K562 (cell line): ENCODE data around the gene GALNT9. TPM values are rescaled to one million over a fixed set of nuclear protein-coding genes. Genes with fewer than 3 reads are reported as not detected.

ENCODE experiments used
- ATAC-seq: fragments of 200-7000 bp; cut with Tn5 transposase; 3 replicates; pipeline ENCODE4 v1.9.1; 2020; ENCODE audit warnings: moderate library complexity
- BruUV-seq: library from RNA; stranded (reverse); fragments of 400-500 nt; replicated peaks from 2 replicates; lab custom pipeline; 2021; lab: Mats Ljungman, UMichigan
- CTCF ChIA-PET: fragments of 300-600 bp; formaldehyde crosslinking; extraction: SDS; loops from one replicate; lab custom pipeline; 2021; ENCODE audit warnings: low intra/inter-chr PET ratio; lab: Yijun Ruan, JAX
- POLR2A ChIA-PET: fragments of 300-600, 350-650 bp; sonication (Branson Sonifier 250); formaldehyde crosslinking; extraction: SDS; loops from one replicate; lab custom pipeline; 2021; ENCODE audit warnings: antibody characterized with exemption, inconsistent platforms; lab: Yijun Ruan, JAX
- DNase-seq, 4 experiments: peaks; one replicate each; pipeline versions ENCODE4 v3.0.0 to v3.0.0-alpha.2; 2011 to 2018; ENCODE audit warnings: low spot score in 3 of 4, mixed read lengths in 3 of 4; ENCODE audit errors: extremely low read depth in 1 of 4
- FAIRE-seq: peaks from 2 replicates; lab custom pipeline; 2011; peaks lifted over from hg19 to GRCh38; lab: Jason Lieb, UNC
- H2AFZ ChIP-seq: 2 replicates; pipeline ENCODE4 v1.6.0; 2011; ENCODE audit warnings: low read depth, low read length, control low read depth, inconsistent platforms
- H3K27ac ChIP-seq: fragments of 200-600 bp; 3 replicates; pipeline ENCODE4 v1.8.0; 2011; ENCODE audit warnings: low read depth, mild to moderate bottlenecking, control low read depth, inconsistent platforms, low read length, moderate library complexity, mixed read lengths; ENCODE audit errors: extremely low read depth
- H3K27me3 ChIP-seq, 2 experiments: fragments of 300-600 bp in 1 of 2; 2 replicates in 1 of 2; 3 replicates in 1 of 2; pipeline versions ENCODE4 v1.6.0 to v1.8.0; 2011; ENCODE audit warnings: inconsistent platforms in 2 of 2, low read length in 2 of 2, mild to moderate bottlenecking in 1 of 2, mixed read lengths in 1 of 2, moderate library complexity in 1 of 2; ENCODE audit not compliant: control insufficient read depth in 2 of 2, insufficient read depth in 2 of 2
- H3K36me3 ChIP-seq: fragments of 300-600 bp; 3 replicates; pipeline ENCODE4 v1.8.0; 2011; ENCODE audit warnings: mild to moderate bottlenecking, low read length, inconsistent platforms; ENCODE audit not compliant: control insufficient read depth, insufficient read depth
- H3K4me1 ChIP-seq, 2 experiments: fragments of 200-600 bp in 1 of 2; replicated peaks in 1 of 2; 2 replicates in 1 of 2; 3 replicates in 1 of 2; pipeline versions ENCODE4 v1.5.1 to v1.8.0; 2011; ENCODE audit warnings: inconsistent platforms in 2 of 2, low read length in 2 of 2, mild to moderate bottlenecking in 1 of 2, mixed read lengths in 1 of 2, moderate library complexity in 1 of 2; ENCODE audit not compliant: control insufficient read depth in 2 of 2, insufficient read depth in 2 of 2
- H3K4me2 ChIP-seq: 2 replicates; pipeline ENCODE4 v1.6.1; 2011; ENCODE audit warnings: low read length, control low read depth, inconsistent platforms, mixed read lengths; ENCODE audit not compliant: insufficient read depth
- H3K4me3 ChIP-seq: fragments of 200-600 bp; sonication (generic), shearing (Covaris generic); 2 replicates; pipeline ENCODE4 v1.5.1; 2016; ENCODE audit warnings: control low read depth, inconsistent platforms
- H3K79me2 ChIP-seq: fragments of 200-600 bp; 3 replicates; pipeline ENCODE4 v1.8.0; 2011; ENCODE audit warnings: low read length, inconsistent platforms; ENCODE audit not compliant: control insufficient read depth, insufficient read depth
- H3K9ac ChIP-seq, 2 experiments: 2 replicates each; pipeline versions ENCODE4 v1.6.0 to v1.6.1; 2011; ENCODE audit warnings: low read depth in 2 of 2, low read length in 2 of 2, control low read depth in 1 of 2, inconsistent platforms in 1 of 2, mild to moderate bottlenecking in 1 of 2, mixed read lengths in 1 of 2; ENCODE audit not compliant: insufficient read depth in 1 of 2
- H3K9me1 ChIP-seq: one replicate; pipeline ENCODE4 v1.6.0; 2011; ENCODE audit warnings: inconsistent platforms, mild to moderate bottlenecking, low read length, moderate library complexity; ENCODE audit not compliant: control insufficient read depth, insufficient read depth
- H3K9me3 ChIP-seq: replicated peaks from 2 replicates; pipeline ENCODE4 v1.5.1; 2011; ENCODE audit warnings: low read depth, low read length, inconsistent platforms; ENCODE audit not compliant: control insufficient read depth, insufficient read depth
- H4K20me1 ChIP-seq: replicated peaks from 2 replicates; pipeline ENCODE4 v1.6.1; 2011; ENCODE audit warnings: low read length, inconsistent platforms, mixed read lengths; ENCODE audit not compliant: control insufficient read depth, insufficient read depth
- IRF2 ChIP-seq: sonication (generic); formaldehyde crosslinking; IDR thresholded peaks from 2 replicates; pipeline ENCODE4 v1.8.1; 2022; ENCODE audit warnings: mild to moderate bottlenecking, missing genetic modification reagents
- MEIS2 ChIP-seq: fragments of 450-650 bp; IDR thresholded peaks from 2 replicates; pipeline ENCODE4 v1.6.1; 2014; ENCODE audit warnings: mild to moderate bottlenecking; ENCODE audit not compliant: partially characterized antibody
- RBM39 ChIP-seq: fragments of 200-400 bp; formaldehyde crosslinking; optimal IDR thresholded peaks from 2 replicates; pipeline ENCODE3; 2018; ENCODE audit warnings: low read depth, low read length
- SIN3B ChIP-seq: fragments of 450-650 bp; IDR thresholded peaks from 2 replicates; pipeline ENCODE4 v1.6.1; 2017; ENCODE audit warnings: low read depth, mild to moderate bottlenecking, moderate library complexity
- SMARCA4 ChIP-seq: fragments of 450-650 bp; IDR thresholded peaks from 2 replicates; pipeline ENCODE4 v1.6.1; 2016
- TSC22D4 ChIP-seq: fragments of 450-650 bp; IDR thresholded peaks from 2 replicates; pipeline ENCODE4 v1.6.1; 2016; ENCODE audit warnings: missing genetic modification characterization, missing biosample characterization, control low read depth
- WGBS: fragments of 100-300 bp; shearing (Covaris generic); methylation state at CpG from one replicate; pipeline ENCODE4 v1.1.6; 2016; ENCODE audit warnings: low coverage, mixed read lengths; ENCODE audit not compliant: insufficient coverage; ENCODE audit errors: missing lambda C conversion rate; 5-methylcytosine and 5-hydroxymethylcytosine counted together
- in situ Hi-C: fragments of 300-500 bp; cut with MboI; formaldehyde crosslinking; loops from 4 replicates; pipeline ENCODE4 v1.15.0; 2018; ENCODE audit warnings: inconsistent platforms, mixed read lengths
- intact Hi-C: fragments of 100-400 bp; cut with micrococcal nuclease; formaldehyde crosslinking; loops from 2 replicates; pipeline ENCODE4 v1.14.2; 2022
- polyA plus RNA-seq, 8 experiments: library from polyadenylated mRNA; depleted of rRNA in 4 of 8; stranded (reverse) in 5 of 8; unstranded in 3 of 8; fragments of >200 nt; fragmentation: Nextera tagmentation in 2 of 8; fragmentation: Illumina TruSeq in 1 of 8; extraction: Ambion mirVana in 2 of 8; extraction: Trizol in 1 of 8; gene quantifications; 2 replicates each; pipeline versions ENCODE4 v1.2.1 to v1.2.3, GENCODE V29; 2011 to 2014; ENCODE audit warnings: inconsistent platforms in 1 of 8, missing spikeins in 1 of 8
- total RNA-seq, 7 experiments: library from RNA; depleted of rRNA in 6 of 7; stranded (reverse); fragments of >200 nt in 6 of 7; fragmentation: Illumina TruSeq in 2 of 7; extraction: Trizol in 2 of 7; gene quantifications; 2 replicates each; pipeline versions ENCODE4 v1.2.1 to v1.2.3, GENCODE V29; 2011 to 2021; ENCODE audit warnings: low replicate concordance in 1 of 7
- TF ChIP-seq, protein P1 (sequence below): fragments of 200-800 bp; sonication (Bioruptor generic); IDR thresholded peaks from 2 replicates; pipeline ENCODE4 v1.6.1; 2017; ENCODE audit warnings: missing genetic modification characterization, missing compliant biosample characterization

GALNT9 gene
- total and polyA plus RNA-seq, 9 of the 15 experiments (the other 6 are each of a cell fraction or from before 2014, with no cell fraction given), result not detected

DNA sequence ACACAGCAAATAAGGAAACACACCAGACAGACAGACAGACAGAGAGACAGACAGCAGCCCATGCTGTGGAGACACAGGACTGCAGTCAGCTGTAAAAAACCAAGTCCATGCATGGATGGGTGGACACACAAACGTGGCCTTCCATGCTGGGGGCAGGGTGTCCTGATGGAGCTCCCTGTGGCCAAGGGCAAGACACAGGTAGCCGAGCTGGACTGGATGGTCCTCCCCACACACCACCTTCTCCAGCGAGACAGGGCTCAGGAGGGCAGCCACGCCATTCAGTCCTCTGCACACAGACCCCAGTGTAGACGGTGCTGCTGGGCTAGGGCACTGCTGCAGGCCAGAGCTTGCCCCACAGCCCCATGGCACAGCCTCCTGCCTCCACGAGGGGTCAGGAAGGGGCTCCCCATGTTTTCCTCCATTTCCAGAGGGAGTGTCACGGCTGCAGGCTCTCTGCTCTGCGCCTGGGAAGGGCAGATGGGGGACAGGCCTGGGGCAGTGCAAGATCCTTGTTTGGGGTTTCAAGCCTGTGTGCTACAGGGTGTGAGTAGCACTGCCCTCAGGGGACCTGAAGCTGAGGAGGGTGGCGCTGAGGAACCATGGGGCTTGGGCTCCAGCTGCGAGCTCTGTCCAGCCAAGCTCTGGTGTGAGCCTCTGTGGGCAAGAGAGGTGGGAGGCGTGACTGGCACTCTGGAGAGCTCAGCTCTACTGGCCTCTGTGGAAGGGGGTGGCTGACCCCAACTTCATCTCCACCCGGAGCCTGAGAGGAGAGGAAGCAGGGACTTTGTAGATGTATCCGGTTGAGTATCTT is 67.9 kb downstream of the GALNT9 start:
- no peak overlapping the region for H3K4me3 ChIP-seq

More for the DNA sequence above, 67.9 kb downstream of the GALNT9 start:
- no peaks in the 10 kb centered on the region for H3K79me2 ChIP-seq
- intact Hi-C loops (no loop called here), in situ Hi-C loops (no loop called here)
- no peak overlapping the region for H3K27ac ChIP-seq
- FAIRE-seq (no peak), DNase-seq (no peak), ATAC-seq (no peak)
- peaks cover 3% of the 10 kb centered on the region for H3K9me1 ChIP-seq
- H3K36me3 ChIP-seq, result no peaks in the 10 kb centered on the region
- peaks cover 0 to 30% of the 10 kb centered on the region in 2 experiments; a peak in 1 of 5 replicates for H3K4me1 ChIP-seq
- no peak overlapping the region for H3K9ac ChIP-seq
- peaks cover 5% of the 10 kb centered on the region; the same call in 1 of the 2 replicates for H4K20me1 ChIP-seq
- H3K9me3 ChIP-seq, result no peaks in the 10 kb centered on the region
- WGBS, result 2% methylated on average over 12 of the region's 13 CpGs
- POLR2A ChIA-PET, result interaction anchor here (0.7 to 1.1 kb wide), 3 partner anchors 23 to 746 kb away, joined by 3 to 4 read pairs (median 3); no protein-coding TSS in a partner anchor
- no peak overlapping the region for H2AFZ ChIP-seq
- TF ChIP-seq IRF2, result no peak
- TF ChIP-seq SMARCA4, result no peak
- TF ChIP-seq, protein P1, sequence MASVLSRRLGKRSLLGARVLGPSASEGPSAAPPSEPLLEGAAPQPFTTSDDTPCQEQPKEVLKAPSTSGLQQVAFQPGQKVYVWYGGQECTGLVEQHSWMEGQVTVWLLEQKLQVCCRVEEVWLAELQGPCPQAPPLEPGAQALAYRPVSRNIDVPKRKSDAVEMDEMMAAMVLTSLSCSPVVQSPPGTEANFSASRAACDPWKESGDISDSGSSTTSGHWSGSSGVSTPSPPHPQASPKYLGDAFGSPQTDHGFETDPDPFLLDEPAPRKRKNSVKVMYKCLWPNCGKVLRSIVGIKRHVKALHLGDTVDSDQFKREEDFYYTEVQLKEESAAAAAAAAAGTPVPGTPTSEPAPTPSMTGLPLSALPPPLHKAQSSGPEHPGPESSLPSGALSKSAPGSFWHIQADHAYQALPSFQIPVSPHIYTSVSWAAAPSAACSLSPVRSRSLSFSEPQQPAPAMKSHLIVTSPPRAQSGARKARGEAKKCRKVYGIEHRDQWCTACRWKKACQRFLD (CRISPR knock-in tag), result no peak
- TF ChIP-seq RBM39, result no peak
- no peak for TF ChIP-seq TSC22D4 (tag)
- TF ChIP-seq SIN3B, result no peak
- TF ChIP-seq MEIS2, result no peak
- CTCF ChIA-PET, result no interaction called here
- no TSS peak for BruUV-seq
- peaks cover 48 to 97% of the 10 kb centered on the region in 2 experiments; a peak in 4 of 5 replicates for H3K27me3 ChIP-seq
- H3K4me2 ChIP-seq, result no peak overlapping the region
